ACC112 (cell line): Measurements from ENCODE around the gene INVS.

Experiments used
- H2AFZ ChIP-seq: fragments of 200-600 bp; sonication (generic); one replicate; pipeline ENCODE4 v1.6.0; 2017; ENCODE audit warnings: antibody characterized with exemption, low read length; ENCODE audit not compliant: unreplicated experiment
- H3K27ac ChIP-seq: fragments of 200-600 bp; sonication (generic); 2 replicates; pipeline ENCODE4 v1.5.1; 2014; ENCODE audit warnings: low read depth, mild to moderate bottlenecking, antibody characterized with exemption, low read length, moderate library complexity
- H3K27me3 ChIP-seq: fragments of 200-600 bp; sonication (generic); 2 replicates; pipeline ENCODE4 v1.6.1; 2014; ENCODE audit warnings: mild to moderate bottlenecking, antibody characterized with exemption, low read length, moderate library complexity, mixed read lengths; ENCODE audit not compliant: insufficient read depth
- H3K36me3 ChIP-seq: fragments of 200-600 bp; sonication (generic); 2 replicates; pipeline ENCODE4 v1.6.1; 2016; ENCODE audit warnings: mild to moderate bottlenecking, antibody characterized with exemption, low read length, moderate library complexity, mixed read lengths; ENCODE audit not compliant: insufficient read depth
- H3K4me1 ChIP-seq: fragments of 200-600 bp; sonication (generic); one replicate; pipeline ENCODE4 v1.6.1; 2016; ENCODE audit warnings: low read length, mixed read lengths; ENCODE audit not compliant: insufficient read depth, unreplicated experiment, control insufficient read depth
- H3K4me3 ChIP-seq: fragments of 200-600 bp; sonication (generic); 2 replicates; pipeline ENCODE4 v1.5.1; 2014; ENCODE audit warnings: mild to moderate bottlenecking, low read depth, low read length
- H3K79me2 ChIP-seq: fragments of 200-600 bp; sonication (generic); one replicate; pipeline ENCODE4 v1.6.0; 2016; ENCODE audit warnings: low read length; ENCODE audit not compliant: control insufficient read depth, unreplicated experiment, insufficient read depth

Gene INVS

DNA sequence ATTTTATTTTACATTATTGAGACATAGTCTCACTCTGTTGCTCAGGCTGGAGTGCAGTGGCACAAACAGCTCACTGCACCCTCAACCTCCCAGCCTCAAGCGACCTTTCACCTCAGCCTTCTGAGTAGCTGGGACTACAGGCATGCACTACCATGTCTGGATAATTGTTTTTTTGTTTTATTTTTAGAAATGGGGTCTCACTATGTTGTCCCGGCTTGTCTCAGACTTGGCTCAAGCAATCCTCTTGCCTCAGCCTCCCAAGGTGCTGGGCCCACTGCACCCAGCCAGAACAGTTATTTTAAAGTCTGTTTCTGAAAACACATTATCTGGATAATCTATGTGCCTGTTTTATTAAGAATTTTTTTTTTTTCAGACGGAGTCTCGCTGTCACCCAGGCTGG is 191.7 kb downstream of the INVS start:
- H3K79me2 ChIP-seq, result no peaks in the 10 kb centered on the region
- H3K36me3 ChIP-seq, result peaks cover 19% of the 10 kb centered on the region
- H3K27ac ChIP-seq, result no peak overlapping the region
- no peak overlapping the region for H3K4me3 ChIP-seq
- H2AFZ ChIP-seq, result no peak overlapping the region
- H3K4me1 ChIP-seq, result no peaks in the 10 kb centered on the region
- H3K27me3 ChIP-seq, result no peaks in the 10 kb centered on the region

DNA sequence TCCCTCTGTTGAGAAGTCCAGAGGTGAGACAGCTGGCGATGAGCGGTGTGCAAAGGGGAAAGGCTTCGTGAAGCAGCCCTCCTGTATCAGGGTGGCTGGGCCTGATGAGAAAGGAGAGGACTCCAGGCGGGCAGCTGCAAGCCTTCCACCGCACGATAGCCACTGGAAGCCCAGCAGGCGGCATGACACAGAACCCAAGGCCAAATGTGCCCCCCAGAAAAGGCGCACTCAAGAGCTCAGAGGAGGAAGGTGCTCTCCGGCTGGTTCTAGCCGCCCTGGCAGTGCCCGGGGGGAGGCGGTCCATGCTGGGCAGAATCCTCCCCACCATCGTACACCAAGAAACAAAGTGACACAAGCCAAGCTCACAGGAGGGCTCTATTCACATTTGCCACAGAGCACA is 193.4 kb downstream of the INVS start:
- H3K27ac ChIP-seq, result no peak overlapping the region
- no peak overlapping the region for H2AFZ ChIP-seq
- no peaks in the 10 kb centered on the region for H3K4me1 ChIP-seq
- no peaks in the 10 kb centered on the region for H3K79me2 ChIP-seq
- H3K4me3 ChIP-seq, result no peak overlapping the region
- peaks cover 16% of the 10 kb centered on the region for H3K36me3 ChIP-seq
- H3K27me3 ChIP-seq, result no peaks in the 10 kb centered on the region

DNA sequence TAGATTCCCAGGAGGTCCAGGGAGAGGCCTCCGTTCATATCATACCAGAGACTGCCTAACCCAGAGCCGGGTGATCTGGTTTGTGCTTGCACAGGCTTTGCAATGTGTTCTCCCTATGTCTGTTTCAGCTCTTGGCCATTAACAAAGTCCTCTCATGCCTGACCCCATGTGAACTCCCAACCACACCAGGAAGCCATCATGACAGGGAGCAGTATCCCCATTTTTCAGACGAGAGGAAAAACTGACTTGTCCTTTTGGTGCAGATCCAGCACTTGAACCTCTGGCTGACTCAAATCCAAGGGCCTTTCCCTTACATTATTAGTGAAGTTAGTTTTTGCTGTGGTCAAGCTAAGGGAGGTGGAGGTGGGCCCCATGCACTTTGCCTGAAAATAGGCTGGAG is 195.3 kb downstream of the INVS start:
- peaks cover 14% of the 10 kb centered on the region for H3K36me3 ChIP-seq
- H3K27ac ChIP-seq, result no peak overlapping the region
- H3K27me3 ChIP-seq, result no peaks in the 10 kb centered on the region
- no peak overlapping the region for H3K4me3 ChIP-seq
- no peaks in the 10 kb centered on the region for H3K4me1 ChIP-seq
- H2AFZ ChIP-seq, result no peak overlapping the region
- no peaks in the 10 kb centered on the region for H3K79me2 ChIP-seq

DNA sequence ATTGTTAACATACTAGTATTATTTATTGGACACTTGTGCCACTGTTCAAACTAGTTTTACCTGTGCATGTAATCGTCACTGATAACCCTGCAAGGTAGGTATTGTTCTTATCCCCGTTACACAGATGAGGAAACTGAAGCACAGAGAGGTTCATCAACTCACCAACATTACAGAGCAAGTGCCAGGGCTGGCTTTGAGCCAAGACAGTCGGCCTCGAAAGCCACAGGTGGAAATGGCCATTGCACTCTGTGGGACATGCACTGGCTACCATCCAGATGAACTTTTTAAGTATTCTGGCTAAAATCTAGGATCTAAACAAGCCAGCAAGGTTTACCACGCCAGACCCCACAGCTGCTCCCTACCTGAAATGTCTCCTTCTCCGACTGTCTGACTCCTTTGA is 195.8 kb downstream of the INVS start:
- no peaks in the 10 kb centered on the region for H3K27me3 ChIP-seq
- no peak overlapping the region for H3K27ac ChIP-seq
- no peaks in the 10 kb centered on the region for H3K79me2 ChIP-seq
- no peak overlapping the region for H2AFZ ChIP-seq
- H3K4me3 ChIP-seq, result no peak overlapping the region
- H3K36me3 ChIP-seq, result peaks cover 12% of the 10 kb centered on the region
- H3K4me1 ChIP-seq, result no peaks in the 10 kb centered on the region

DNA sequence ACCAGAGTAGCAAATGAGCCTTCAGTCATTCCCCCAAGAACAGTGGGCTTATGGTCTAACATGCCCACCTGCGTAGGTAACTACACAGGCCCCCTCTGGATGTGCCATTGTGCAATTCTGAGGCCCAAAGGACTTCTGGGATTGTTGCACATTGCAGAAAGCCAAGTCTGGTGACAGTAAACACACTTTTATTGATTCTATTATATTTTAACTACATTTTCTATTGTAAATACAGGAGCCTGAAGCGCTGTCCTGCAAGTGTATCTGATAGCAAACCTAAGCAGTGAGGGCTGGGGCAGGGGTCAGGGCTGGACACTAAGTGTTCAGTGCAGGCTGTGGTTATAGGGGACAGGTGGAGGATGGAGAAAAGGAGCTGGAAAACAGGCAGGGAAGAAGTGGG is 196.2 kb downstream of the INVS start:
- H3K4me3 ChIP-seq, result no peak overlapping the region
- no peaks in the 10 kb centered on the region for H3K4me1 ChIP-seq
- no peaks in the 10 kb centered on the region for H3K79me2 ChIP-seq
- H3K27ac ChIP-seq, result no peak overlapping the region
- H2AFZ ChIP-seq, result no peak overlapping the region
- H3K36me3 ChIP-seq, result peaks cover 12% of the 10 kb centered on the region
- no peaks in the 10 kb centered on the region for H3K27me3 ChIP-seq

DNA sequence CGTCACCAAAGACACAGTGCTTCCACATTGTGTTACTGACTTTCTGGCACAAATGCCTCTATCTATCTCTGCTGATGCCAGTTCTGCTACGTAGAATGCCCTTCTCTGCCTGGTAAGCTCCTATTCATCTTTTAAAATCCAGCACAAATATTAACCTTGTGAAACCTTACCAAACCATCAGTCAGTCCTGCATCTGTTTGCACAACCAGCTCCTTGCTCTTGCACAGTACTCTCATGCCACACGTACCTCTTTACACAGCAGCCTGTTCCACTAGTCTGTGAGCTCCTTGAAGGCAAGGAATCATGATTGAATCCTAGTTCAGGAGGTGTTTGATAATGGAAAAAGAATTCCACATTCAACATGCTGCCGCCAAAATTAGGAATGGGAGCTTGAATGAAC is 197.4 kb downstream of the INVS start:
- Histone ChIP-seq H2AFZ (no peak overlapping the region), H3K27me3 (no peaks in the 10 kb centered on the region), H3K4me3 (no peak overlapping the region), H3K4me1 (no peaks in the 10 kb centered on the region), H3K79me2 (no peaks in the 10 kb centered on the region), H3K27ac (no peak overlapping the region), H3K36me3 (peaks cover 15% of the 10 kb centered on the region)

GRCh38 chr9:100298378-100298777 is 199.3 kb downstream of the INVS start:
- Histone ChIP-seq H3K27ac (no peak overlapping the region), H3K4me1 (no peaks in the 10 kb centered on the region), H3K79me2 (no peaks in the 10 kb centered on the region), H3K4me3 (no peak overlapping the region), H3K36me3 (peaks cover 24% of the 10 kb centered on the region), H3K27me3 (no peaks in the 10 kb centered on the region), H2AFZ (no peak overlapping the region)

- Histone ChIP-seq H3K79me2 (peaks cover 24% of the 10 kb centered on the region), H3K36me3 (peaks cover 18% of the 10 kb centered on the region), H3K4me3 (no peak overlapping the region), H3K27ac (no peak overlapping the region), H3K4me1 (peaks cover 4% of the 10 kb centered on the region), H3K27me3 (no peaks in the 10 kb centered on the region), H2AFZ (no peak overlapping the region)
Observed at GRCh38 chr9:100303747-100304146, 204.7 kb downstream of the INVS start.

DNA sequence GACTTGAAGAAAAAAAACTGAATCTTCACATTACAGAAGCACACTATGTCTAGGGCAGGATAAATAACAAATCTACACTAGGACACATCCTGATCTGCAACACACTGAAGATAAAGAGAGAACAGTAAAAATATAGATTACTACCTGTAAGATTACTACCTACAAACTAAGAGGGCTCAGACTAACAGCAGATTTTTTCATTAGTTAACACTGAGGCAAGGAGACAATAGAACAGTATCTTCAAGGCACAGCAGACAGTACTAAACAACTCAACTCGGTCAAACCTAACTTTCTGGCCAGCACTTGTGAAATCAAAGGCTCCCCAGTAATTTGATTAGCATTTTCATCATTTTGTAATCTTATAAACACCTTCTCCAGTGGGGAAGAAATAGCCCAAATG is 207.2 kb downstream of the INVS start:
- Histone ChIP-seq H3K27ac (no peak overlapping the region), H2AFZ (no peak overlapping the region), H3K36me3 (peaks cover 22% of the 10 kb centered on the region), H3K4me3 (no peak overlapping the region), H3K4me1 (peaks cover 16% of the 10 kb centered on the region), H3K79me2 (peaks cover 42% of the 10 kb centered on the region), H3K27me3 (no peaks in the 10 kb centered on the region)

DNA sequence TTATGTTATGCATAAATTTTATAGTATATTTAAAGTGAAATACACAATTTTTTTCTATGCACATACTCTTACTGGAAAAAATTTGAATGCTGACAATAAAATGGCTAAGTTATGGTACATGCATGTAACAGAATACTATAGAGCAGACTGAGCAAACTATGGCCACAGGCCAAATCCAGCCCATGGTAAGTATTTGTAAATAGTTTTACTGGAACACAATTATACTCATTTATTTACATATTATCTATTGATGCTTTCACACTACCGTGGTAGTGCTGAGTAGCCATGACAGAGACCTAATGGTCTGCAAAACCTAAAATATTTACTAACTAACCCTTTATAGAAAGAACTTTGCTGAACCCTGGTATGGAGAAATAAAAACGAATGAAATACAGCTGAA is 208.0 kb downstream of the INVS start:
- no peak overlapping the region for H3K4me3 ChIP-seq
- H3K79me2 ChIP-seq, result peaks cover 49% of the 10 kb centered on the region
- H3K27me3 ChIP-seq, result no peaks in the 10 kb centered on the region
- no peak overlapping the region for H2AFZ ChIP-seq
- H3K27ac ChIP-seq, result no peak overlapping the region
- H3K4me1 ChIP-seq, result peaks cover 16% of the 10 kb centered on the region
- peaks cover 24% of the 10 kb centered on the region for H3K36me3 ChIP-seq

GRCh38 chr9:100308965-100309564 is 210.0 kb downstream of the INVS start:
- Histone ChIP-seq H3K4me1 (peaks cover 16% of the 10 kb centered on the region), H3K4me3 (no peak overlapping the region), H3K27me3 (no peaks in the 10 kb centered on the region), H3K27ac (peak overlapping the region; percentile 17; the same call in 1 of the 2 replicates), H2AFZ (no peak overlapping the region), H3K36me3 (peaks cover 29% of the 10 kb centered on the region), H3K79me2 (peaks cover 57% of the 10 kb centered on the region)
